ENCODE measurements around the gene HBM.
"Not testable (repeated sequence)": the region's sequence is repeated elsewhere in the genome, so short reads cannot be mapped to it uniquely, and the experiment has no call there.

HBM gene

GRCh38 chr16:170788-171187 is 5.0 kb downstream of the HBM start:
- DNase-seq: no peak

GRCh38 chr16:172374-172941 is 6.7 kb downstream of the HBM start, which contains the start of gene HBA2:
Gene HBA2, plus strand, starts transcription at chr16:172876. Its CDS starts 37 bp downstream, at chr16:172913.
- not testable (repeated sequence) for DNase-seq

DNA sequence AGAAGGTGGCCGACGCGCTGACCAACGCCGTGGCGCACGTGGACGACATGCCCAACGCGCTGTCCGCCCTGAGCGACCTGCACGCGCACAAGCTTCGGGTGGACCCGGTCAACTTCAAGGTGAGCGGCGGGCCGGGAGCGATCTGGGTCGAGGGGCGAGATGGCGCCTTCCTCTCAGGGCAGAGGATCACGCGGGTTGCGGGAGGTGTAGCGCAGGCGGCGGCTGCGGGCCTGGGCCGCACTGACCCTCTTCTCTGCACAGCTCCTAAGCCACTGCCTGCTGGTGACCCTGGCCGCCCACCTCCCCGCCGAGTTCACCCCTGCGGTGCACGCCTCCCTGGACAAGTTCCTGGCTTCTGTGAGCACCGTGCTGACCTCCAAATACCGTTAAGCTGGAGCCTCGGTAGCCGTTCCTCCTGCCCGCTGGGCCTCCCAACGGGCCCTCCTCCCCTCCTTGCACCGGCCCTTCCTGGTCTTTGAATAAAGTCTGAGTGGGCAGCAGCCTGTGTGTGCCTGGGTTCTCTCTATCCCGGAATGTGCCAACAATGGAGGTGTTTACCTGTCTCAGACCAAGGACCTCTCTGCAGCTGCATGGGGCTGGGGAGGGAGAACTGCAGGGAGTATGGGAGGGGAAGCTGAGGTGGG is 7.6 kb downstream of the HBM start:
- DNase-seq: not testable (repeated sequence)

DNA sequence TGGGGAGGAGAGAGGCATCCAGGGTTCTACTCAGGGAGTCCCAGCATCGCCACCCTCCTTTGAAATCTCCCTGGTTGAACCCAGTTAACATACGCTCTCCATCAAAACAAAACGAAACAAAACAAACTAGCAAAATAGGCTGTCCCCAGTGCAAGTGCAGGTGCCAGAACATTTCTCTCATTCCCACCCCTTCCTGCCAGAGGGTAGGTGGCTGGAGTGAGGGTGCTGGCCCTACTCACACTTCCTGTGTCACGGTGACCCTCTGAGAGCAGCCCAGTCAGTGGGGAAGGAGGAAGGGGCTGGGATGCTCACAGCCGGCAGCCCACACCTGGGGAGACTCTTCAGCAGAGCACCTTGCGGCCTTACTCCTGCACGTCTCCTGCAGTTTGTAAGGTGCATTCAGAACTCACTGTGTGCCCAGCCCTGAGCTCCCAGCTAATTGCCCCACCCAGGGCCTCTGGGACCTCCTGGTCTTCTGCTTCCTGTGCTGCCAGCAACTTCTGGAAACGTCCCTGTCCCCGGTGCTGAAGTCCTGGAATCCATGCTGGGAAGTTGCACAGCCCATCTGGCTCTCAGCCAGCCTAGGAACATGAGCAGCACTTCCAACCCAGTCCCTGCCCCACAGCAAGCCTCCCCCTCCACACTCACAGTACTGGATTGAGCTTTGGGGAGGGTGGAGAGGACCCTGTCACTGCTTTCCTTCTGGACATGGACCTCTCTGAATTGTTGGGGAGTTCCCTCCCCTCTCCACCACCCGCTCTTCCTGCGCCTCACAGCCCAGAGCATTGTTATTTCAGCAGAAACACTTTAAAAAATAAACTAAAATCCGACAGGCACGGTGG is 8.4 kb downstream of the HBM start:
- not testable (repeated sequence) for DNase-seq

GRCh38 chr16:175011-175949 is 9.5 kb downstream of the HBM start:
- DNase-seq: no peak

- not testable (repeated sequence) for DNase-seq
These were observed 10.2 kb downstream of the HBM start for GRCh38 chr16:176006-176405.

DNA sequence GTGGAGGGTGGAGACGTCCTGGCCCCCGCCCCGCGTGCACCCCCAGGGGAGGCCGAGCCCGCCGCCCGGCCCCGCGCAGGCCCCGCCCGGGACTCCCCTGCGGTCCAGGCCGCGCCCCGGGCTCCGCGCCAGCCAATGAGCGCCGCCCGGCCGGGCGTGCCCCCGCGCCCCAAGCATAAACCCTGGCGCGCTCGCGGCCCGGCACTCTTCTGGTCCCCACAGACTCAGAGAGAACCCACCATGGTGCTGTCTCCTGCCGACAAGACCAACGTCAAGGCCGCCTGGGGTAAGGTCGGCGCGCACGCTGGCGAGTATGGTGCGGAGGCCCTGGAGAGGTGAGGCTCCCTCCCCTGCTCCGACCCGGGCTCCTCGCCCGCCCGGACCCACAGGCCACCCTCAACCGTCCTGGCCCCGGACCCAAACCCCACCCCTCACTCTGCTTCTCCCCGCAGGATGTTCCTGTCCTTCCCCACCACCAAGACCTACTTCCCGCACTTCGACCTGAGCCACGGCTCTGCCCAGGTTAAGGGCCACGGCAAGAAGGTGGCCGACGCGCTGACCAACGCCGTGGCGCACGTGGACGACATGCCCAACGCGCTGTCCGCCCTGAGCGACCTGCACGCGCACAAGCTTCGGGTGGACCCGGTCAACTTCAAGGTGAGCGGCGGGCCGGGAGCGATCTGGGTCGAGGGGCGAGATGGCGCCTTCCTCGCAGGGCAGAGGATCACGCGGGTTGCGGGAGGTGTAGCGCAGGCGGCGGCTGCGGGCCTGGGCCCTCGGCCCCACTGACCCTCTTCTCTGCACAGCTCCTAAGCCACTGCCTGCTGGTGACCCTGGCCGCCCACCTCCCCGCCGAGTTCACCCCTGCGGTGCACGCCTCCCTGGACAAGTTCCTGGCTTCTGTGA is 11.0 kb downstream of the HBM start, which contains the start of gene HBA1:
TSS of gene HBA1 (plus strand) at position 204 of the 906 bp plus-strand sequence. CDS start at position 241, 37 bp downstream.
- DNase-seq: not testable (repeated sequence)

DNA sequence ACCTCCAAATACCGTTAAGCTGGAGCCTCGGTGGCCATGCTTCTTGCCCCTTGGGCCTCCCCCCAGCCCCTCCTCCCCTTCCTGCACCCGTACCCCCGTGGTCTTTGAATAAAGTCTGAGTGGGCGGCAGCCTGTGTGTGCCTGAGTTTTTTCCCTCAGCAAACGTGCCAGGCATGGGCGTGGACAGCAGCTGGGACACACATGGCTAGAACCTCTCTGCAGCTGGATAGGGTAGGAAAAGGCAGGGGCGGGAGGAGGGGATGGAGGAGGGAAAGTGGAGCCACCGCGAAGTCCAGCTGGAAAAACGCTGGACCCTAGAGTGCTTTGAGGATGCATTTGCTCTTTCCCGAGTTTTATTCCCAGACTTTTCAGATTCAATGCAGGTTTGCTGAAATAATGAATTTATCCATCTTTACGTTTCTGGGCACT is 11.6 kb downstream of the HBM start:
- no peak for DNase-seq

DNA sequence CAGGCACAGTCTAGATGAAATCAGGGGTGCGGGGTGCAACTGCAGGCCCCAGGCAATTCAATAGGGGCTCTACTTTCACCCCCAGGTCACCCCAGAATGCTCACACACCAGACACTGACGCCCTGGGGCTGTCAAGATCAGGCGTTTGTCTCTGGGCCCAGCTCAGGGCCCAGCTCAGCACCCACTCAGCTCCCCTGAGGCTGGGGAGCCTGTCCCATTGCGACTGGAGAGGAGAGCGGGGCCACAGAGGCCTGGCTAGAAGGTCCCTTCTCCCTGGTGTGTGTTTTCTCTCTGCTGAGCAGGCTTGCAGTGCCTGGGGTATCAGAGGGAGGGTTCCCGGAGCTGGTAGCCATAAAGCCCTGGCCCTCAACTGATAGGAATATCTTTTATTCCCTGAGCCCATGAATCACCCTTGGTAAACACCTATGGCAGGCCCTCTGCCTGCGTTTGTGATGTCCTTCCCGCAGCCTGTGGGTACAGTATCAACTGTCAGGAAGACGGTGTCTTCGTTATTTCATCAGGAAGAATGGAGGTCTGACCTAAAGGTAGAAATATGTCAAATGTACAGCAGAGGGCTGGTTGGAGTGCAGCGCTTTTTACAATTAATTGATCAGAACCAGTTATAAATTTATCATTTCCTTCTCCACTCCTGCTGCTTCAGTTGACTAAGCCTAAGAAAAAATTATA is 12.3 kb downstream of the HBM start:
- no peak for DNase-seq

- DNase-seq: no peak
These were observed 12.9 kb downstream of the HBM start for GRCh38 chr16:178668-179015.

GRCh38 chr16:179211-180092 is 13.7 kb downstream of the HBM start:
- no peak for DNase-seq

GRCh38 chr16:180101-180675 is 14.4 kb downstream of the HBM start, which contains the start of gene HBQ1:
Gene HBQ1, plus strand, starts transcription at chr16:180459. Its CDS starts 28 bp downstream, at chr16:180487.
- peak; percentile 18 for DNase-seq

GRCh38 chr16:180681-181564 is 15.1 kb downstream of the HBM start:
- DNase-seq: peak; percentile 62

DNA sequence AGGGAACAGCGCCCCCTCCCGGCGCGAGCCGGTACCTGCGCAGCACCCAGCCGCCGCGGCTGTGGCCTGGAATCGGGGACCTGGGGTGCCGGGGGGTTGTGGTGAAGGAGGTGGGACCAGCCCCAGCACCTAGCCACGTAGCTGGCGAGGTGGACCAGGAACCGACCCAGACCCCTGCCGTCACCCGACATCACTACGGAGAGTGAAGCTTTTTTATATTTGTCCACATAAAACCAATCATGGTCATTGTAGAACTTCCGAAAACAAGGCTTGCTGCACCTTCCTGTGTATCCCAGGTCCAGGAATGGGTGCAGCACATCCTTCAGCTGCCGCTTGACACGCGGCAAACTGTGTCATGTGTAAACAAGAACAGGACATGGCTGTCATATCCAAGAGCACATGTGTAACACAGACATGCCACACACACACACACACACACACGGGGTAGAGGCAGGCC is 15.8 kb downstream of the HBM start:
- DNase-seq: no peak

GRCh38 chr16:183005-183404 is 17.2 kb downstream of the HBM start:
- DNase-seq: no peak

- no peak for DNase-seq
These were observed 19.4 kb downstream of the HBM start for GRCh38 chr16:185213-185612.

DNA sequence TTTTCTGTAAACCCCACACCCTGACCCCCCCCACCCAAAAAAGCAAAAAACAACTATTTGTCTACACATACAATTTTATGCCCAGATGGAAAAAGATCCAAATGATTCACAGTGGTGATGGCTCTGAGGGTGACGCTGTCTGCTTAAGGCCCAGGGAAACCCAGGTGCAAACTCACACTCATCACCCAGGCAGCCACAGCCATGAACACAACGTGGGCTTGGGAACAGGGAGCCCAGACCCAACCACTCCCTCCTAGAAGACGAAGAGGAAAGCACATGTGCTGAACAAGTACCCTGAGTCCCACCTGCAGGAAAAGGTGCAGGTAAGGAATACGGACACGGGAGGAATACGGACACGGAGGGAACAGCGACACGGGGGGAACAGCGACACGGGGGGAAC is 19.9 kb downstream of the HBM start:
- DNase-seq: no peak

GRCh38 chr16:187330-187729 is 21.6 kb downstream of the HBM start:
- DNase-seq: no peak

All from fibroblast of upper back skin (primary cell).